NCI-H460 (cell line): ENCODE measurements around the gene MICAL2. TPM values are rescaled to one million over a fixed set of nuclear protein-coding genes. Genes with fewer than 3 reads are reported as not detected.

ENCODE experiments used
- DNase-seq: peaks from one replicate; pipeline ENCODE4 v3.0.0-alpha.2; 2016; ENCODE audit warnings: low read depth; ENCODE audit errors: extremely low read depth
- total RNA-seq: library from RNA; depleted of rRNA; stranded (reverse); fragments of >200 nt; shearing (Covaris generic); gene quantifications from 2 replicates; pipeline ENCODE4 v1.2.3, GENCODE V29; 2014

MICAL2 gene
- total RNA-seq, 1 experiment from 2014 or later = 1.4 TPM

DNA sequence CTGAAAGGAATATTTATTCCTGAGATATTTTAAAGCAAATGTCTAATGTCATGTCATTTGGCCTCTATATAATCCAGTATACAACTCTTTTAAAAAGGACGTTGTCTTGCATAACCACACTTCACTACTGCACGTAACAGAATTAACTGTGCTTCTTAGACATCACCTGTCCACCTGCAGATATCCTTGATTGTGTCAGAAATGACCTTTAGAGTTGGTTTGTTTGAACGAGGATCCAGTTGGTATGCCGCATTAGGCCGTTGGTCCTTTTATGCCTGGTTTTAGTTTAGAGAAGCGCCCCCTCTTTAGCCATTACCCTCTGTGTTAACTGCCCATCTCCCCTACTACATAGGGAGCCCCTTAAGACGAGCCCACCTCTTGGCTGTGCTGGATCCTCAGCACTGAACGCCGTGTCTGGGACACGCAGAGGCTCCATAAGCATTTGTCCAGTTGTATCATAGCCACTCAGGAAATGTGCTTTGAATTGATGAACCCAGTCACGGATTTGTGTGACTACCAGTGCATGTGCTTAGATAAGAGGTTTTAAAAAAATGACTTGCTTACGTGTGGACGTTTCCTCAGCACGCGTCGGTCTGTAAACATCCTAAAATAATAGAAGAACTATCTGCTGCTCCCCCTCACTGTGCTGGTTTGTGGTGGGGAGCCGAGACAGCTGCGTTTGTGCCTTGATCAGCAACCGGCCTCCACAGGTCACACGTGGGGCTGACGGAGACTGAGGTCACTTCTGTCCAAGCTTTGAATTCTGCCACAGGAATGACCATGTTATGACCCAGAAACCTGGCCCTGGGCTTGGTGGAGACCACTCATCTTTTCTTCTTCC lies 4.0 kb downstream of the MICAL2 start:
- DNase-seq = no peak

DNA sequence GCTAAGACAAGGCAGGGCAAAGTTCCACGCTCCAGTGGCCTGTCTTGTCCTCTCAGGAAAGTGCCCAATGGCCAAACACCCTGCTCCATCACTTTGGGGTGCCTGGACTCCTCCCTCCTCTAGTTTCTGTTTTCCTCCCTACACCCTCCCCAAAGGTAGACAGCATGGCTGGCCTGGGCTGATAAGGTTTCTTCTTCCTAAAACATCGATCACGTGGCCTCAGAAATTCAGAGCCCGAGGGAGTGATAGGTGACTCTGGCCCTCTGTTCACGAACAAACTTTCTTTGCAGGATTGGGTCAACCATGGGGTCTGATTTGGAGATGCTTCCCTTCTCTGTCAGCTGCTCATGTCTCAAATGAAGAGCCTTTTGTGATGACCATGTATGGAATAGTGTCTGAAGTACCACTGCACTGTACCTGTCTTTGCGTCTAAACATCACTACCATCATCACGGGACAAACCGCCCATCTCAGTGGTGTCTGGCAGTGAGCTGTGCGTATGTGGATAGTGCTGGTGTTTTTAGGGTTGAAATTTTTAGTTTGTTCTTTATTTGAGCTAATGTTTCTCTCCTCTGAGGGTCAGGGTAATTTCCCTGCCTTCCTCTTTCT lies 6.1 kb downstream of the MICAL2 start:
- DNase-seq = no peak

DNA sequence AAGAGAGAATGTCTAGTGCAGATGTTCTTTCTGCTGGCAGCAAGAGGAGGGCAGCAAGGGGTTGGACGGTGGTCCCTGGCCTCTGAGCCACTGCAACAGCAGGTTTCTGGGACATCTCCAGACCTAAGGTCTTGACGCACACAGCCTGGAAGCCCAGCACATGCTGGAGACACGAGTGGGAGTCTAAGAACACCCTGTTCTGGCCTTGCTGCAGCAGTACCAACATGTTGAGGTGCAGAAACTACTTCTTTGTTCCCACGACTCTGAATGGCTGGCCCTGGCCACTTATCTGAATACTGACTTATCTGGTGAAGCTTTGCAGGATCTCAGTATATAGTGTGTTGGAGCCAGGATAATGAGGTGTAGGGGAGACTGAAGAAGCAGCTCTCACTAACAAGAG lies 6.8 kb downstream of the MICAL2 start:
- no peak for DNase-seq

DNA sequence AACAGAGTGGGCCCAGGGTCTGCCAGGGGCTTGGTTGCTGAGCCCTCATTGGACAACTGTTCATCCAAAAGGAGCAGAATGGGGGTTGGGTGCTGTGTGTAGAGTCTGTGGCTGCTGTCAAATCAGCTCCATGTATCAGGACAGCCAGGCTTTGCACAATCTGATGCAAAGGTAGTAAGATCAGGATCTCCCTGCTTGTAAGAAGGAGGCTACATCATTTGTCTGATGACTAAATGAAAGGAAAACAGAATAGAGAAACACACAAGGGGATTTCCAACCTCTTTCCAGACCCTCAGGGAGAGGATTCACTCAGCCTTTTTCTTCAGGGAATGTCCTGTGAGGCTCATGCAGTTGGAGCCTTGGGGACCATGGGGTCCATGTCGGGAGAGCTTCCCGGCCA lies 7.2 kb downstream of the MICAL2 start:
- no peak for DNase-seq

DNA sequence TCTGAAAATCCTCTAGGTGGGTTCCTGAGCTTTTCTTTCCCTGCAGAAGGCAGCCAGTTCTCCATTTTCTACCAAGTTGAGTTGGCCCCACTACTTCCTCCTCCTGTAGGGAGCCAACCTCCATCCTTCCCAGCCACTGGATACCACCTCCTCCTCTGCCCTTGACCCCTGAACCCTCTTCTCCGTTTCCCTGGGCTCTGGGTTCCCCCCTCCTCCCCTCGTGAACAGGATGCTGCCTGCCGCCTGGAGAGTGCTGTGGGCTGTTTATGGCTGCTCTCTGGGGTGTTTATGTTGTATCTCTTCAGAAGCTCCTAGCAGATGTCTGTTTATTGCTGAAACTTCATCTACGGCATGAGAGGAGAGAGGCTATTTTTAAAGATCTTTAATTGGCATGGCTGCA lies 8.6 kb downstream of the MICAL2 start:
- no peak for DNase-seq

DNA sequence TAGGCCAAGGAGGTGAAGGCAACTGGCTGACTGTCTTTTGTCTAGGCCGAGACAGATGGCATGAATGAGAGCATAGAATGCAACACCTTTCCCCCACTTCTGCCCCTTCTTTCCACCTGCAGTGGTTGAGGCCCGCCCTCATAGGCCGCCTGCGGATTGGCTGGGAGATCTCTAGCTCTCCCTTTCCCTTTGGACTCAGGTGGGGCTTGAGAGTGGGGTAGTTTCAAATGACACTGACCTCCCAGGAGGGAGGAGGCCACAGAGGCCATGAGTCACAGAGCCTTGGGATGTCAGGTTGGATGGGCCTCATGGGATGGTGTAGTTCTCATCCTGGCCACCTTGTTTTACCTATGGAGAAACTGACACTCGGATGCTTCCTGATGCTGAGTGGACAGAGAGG lies 9.1 kb downstream of the MICAL2 start:
- DNase-seq = no peak

DNA sequence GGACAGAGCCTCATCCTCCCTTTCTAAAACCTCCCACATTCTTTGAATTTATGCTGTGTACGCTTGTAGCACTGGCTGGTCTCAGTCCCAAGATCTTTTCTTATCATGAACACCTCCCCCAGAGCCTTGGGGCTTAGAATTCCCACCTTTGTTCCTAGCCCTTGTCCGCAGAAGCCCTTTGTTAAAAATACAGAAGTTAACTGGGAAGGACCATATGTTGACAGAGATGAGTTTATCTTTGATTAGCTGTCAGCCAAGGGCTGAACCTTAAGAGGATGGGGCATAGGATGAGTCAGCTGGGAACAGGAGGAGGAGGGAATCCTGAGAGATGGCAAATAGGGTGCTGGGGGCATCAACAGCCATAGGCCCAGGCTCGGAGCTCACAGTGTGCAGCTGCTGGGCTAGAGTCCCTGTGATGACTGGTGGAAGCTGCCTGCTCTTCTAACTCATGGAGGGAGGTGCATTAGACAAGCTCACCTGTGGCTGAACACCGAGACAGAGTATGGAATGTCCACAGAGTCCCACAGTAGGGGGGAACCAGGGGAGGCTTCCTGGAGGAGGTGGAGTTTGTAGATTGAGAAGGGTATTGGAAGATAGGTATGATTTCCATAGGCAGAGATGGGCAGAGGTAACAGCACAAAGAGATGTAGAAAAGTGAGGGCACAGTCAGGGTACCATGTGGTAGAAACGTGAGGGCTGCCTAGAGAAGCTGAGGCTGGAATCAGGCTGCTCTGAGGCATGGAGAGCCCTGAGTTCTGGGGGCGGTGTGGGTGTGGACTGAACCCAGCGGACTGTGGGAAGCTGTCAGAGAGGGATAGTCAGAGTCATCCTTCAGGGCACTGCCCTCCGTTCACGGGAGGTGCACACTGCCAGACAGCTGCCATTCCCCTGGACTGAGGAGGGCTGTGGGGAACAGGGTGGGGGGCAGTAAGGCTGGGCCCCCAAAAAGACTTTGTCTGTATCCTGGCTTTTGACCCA lies 9.9 kb downstream of the MICAL2 start:
- no peak for DNase-seq

DNA sequence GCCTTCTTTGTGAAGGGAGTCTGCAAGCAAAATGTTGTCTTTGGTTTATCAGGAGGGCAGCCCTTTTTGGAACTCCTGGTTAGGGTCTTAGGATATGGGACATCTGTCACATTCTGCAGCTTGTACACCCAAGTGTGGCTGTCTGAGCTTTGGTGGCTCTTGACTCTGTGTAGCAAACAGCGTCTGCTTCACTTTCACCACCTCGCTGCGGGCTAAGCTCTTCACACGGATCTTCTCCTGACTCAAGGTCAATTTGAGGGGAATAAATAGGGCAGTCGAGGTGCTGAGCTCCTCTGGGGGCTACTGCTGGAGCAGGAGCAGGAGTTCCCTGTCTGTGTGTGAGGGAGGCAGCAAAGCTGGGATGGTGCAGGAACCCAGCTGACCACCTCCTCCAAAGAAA lies 10.6 kb downstream of the MICAL2 start:
- no peak for DNase-seq

DNA sequence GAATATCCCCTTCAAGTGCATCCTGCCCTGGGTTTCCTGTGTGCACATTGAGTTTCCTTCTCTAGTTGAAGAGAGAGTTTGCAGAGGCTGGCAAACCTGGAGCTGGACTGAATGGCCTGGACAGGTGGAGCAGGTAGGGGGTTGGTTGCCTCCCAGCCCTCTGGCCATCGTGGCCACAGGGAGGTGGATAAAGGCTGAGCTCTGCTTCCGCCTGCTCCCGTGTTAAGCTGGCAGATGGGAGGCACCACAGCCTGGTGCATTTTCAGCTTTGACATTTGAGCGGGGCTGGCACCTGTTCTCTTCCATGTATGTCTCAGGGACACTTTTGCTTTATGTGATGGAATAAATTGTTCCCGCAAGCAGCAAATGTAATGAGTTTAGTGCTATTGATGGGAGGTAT lies 11.1 kb downstream of the MICAL2 start:
- no peak for DNase-seq

DNA sequence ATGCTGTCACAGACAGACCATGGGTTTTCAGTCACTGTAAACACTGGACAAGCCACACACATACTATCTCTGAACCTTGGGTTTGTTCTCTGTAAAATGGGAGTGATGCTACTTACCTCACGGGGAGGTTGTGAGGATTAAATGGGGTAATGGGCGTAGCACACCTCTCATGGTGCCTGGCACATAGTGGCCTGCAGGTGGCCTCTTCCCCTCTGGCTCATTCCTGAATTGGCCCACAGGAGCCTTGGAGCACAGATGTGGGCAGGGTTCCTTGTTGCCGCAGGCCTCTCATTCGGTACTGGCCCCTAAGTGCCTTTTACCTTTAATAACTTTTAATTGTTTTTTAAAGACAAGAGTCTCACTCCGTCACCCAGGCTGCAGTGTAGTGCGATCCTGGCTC lies 11.7 kb downstream of the MICAL2 start:
- no peak for DNase-seq

DNA sequence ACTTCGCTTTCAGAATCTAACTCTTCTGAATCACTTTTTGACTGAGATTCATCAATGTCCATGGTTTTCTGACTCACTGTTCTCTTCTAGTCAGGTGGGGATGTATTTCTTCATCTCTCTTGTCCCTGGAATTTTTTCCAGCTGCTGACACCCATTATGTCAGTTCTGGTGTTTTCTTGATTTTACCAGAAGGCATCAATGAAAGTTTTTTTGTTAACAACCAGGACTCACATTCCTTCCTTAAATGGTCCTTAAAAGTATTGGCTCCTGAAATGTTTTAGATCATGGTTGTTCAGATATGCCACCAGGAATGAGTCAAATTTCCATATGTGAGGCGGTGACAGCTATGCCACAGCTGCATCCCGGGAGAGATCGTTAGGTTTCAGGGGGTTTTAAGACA lies 12.9 kb downstream of the MICAL2 start:
- no peak for DNase-seq

DNA sequence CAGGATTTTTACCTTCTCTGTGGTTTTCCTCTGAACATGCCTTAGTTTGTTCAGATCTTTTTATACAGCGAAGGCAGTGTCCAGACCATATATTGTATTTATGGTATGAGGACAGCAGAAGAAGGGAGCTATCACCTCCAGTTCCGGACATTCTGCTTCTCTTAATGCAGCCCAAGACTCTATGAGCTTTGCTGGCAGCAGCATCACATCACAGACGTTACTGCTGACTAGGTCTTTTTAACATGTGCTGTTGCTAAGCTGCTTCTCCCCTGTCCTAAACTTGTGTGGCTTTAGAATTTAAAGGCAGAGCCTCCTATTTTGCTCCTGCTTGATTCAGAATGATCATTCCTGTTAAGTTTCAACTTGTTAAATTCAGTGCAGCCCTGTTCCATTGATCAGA lies 13.4 kb downstream of the MICAL2 start:
- DNase-seq = no peak

DNA sequence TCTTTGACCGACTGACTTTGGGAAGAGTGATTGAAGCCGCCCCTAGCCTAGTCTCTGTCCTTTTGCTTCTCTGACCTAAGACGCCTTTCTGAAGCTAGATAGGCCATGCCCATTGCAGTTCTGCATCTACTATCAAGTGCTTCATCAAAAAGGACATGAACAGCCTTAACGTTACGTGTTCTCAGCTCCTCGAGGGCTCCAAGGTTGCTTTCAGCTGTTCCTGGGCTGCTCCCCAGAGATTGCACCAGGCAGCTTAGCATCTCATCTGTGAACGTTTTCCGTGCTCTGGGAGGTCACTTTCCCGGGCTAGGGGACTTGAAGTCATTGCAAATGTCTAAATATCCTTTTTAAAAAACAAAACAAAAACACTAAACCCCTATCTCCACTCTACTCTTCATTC lies 13.9 kb downstream of the MICAL2 start:
- DNase-seq = no peak

DNA sequence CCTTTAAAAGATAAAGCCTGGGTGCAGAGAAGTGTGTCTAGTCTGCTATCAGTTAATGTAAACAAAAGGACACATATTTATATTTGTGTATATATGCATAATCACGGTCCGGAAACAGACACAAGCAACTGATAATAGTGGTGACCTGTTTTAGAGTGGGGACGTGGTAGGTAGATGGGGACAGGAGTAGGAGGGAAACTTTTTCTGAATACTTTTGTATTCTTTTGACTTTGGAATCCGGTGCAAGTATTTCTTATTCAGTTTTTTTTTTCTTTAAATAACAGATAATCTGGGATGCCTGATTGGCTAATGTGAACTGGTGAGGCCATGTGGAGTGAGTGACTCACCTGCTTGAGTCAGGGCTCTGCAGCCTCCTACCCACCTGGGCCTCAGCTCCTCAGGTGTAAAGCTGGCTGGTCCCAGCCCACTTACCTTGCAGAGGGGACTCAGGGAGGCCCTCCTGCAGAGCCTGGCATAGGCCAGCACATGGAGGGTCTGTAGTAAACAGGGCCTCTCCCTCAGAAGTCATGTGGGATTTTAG lies 15.3 kb downstream of the MICAL2 start:
- DNase-seq = no peak

DNA sequence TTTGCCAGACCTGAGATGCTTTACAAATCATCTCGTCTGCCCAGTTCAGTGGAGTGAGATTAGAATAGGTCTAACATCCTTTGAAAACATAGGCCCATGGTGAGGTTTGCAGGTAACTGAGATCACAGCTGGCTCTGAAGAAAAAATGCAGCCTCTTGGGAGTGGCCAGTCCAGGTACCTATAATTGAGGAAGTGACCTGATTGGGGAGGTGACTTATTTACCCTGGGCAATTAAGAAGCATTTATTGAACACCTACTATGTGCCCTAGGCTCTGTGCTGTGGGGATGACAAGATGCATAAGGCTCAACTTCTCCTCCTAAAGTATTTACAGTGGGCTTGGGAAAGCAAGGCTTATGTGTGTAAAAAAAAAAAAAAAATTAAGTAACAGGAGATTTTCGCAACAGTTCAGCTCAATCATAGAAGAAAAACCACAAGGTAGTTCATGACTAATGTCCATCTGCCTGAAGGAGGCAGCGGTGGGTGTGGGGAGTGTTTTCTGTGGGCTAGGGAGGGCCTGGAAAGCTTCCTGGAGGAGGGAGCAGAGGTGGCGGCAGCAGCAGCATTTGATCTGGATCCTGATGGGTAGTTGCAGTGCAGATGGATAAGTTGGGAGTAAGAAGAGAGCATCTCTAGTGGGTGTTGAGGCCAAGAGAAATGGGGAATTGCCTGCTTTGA lies 16.1 kb downstream of the MICAL2 start:
- DNase-seq = no peak

DNA sequence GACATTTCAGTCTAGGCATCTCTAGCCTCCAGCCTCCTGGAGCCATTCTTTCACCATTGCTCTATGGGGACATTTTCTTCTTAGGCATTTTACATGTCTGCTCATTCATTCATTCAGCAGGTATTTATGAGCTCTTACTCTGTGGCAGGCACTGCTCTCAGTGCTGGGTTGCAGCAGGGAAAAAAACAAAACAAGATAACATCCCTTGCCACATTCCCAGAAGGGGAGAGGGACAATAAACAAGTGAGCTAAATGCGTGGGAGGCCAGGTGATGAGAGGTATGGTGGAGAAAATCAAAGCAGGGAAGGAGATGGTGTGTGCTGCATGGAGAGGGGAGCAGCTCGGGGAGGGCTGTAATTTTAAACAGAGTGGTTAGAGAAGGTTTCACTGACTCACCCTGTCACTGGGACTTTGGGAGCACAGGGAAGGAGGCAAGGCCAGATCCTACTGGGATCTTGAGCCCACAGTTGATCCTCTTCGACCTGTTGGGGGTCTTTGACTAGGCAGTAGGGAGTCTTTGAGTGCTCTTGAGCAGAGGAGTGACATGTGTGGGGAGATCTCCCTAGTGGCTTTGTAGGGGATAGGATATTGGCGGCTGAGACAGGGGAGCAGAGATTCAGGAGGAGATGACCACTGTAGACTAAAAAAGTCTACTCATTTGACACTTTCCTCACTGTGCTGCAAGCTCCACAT lies 17.0 kb downstream of the MICAL2 start:
- DNase-seq = no peak

DNA sequence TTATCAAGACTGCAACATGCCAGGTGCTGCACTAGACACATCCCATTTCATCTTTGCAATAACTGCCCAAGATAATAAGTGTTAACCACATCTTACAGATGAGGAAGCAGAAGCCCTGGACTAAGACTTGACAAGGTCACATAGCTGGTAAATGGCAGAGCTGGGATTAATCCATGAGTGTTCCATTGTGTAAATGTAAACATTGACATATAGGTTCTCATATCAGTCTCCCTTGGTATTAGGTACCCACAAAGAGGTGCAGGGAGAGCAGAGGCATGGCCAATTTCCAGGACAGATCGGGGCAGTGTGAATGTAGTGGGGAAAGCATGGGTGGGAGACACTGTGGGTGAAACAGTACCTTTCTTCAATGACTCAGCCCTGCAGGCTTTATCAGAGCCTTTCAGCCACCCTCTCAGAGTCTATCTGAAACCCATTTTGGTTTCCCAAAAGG lies 17.9 kb downstream of the MICAL2 start:
- no peak for DNase-seq

DNA sequence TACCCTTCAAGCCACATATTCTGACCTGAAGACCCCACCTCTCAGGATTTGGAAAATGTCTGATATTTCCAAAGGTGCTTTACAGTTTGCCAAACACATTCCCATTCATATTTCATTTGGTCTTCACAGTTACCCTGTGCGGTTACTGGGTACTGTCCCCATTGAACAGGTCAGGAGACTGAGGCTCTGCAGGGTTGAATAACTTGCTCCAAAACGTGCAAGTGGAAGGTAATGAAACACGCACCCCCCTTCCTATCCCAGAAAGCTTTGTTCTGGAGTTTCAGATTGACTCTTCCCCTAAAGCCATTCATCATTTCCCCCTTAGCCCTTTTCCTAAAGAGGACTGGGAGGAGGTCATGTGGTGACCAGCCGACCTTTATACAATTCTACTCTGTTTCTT lies 18.8 kb downstream of the MICAL2 start:
- no peak for DNase-seq

DNA sequence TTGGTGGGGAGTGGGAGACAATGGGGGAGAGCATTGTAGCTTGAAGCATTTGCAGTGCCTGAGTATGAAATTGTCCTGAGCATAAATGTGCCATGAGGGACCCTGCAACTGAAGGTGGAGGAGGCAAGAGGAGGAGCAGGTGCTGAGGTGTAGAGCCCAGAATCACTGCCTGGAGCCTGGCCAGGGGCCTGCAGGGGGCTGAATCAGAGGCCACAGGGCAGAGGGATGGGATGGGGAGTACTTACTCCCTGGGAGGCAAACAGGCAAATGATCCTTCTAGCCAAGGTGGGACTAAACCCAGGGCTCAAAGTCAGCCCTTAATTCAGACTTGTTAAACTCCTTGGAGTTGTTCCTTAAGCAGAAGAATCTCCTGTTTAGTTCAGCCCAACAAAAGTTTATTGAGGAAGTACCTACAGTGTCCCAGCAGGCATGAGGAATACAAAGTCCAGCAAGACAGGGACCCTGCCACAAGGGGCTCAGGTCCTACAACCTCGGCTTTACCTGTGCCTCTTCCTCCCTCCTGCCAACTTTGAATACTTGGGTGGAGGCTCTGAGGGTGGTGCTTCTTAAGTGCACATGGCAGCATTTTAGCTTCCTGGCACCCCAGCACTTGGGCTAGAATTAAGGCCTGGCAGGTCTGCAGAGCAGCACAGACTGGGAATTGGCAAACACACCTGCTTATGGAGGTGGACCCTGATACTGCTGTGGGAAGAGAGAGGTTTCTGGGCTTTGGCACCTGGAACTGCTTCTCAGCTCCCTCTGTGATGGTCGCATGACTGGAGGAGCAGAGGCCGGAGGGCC lies 20.0 kb downstream of the MICAL2 start:
- no peak for DNase-seq
